IPS-20b (cell line): ENCODE data around the gene TSPEAR.

Source experiments
- H3K27ac ChIP-seq: one replicate; pipeline ENCODE4 v1.5.1; 2013; ENCODE audit warnings: low read length
- H3K27me3 ChIP-seq: 2 replicates; pipeline ENCODE4 v1.6.1; 2013; ENCODE audit warnings: mild to moderate bottlenecking, low read length, inconsistent platforms; ENCODE audit not compliant: insufficient read depth
- H3K36me3 ChIP-seq: 2 replicates; pipeline ENCODE4 v1.6.1; 2013; ENCODE audit warnings: low read depth, mild to moderate bottlenecking, inconsistent platforms, low read length, moderate library complexity; ENCODE audit not compliant: insufficient read depth
- H3K4me1 ChIP-seq: 2 replicates; pipeline ENCODE4 v1.6.1; 2013; ENCODE audit warnings: mild to moderate bottlenecking, control low read depth, inconsistent platforms, low read length, moderate library complexity; ENCODE audit not compliant: insufficient read depth
- H3K4me3 ChIP-seq: 2 replicates; pipeline ENCODE4 v1.5.1; 2013; ENCODE audit warnings: mild to moderate bottlenecking, low read length, inconsistent platforms
- H3K9ac ChIP-seq: 2 replicates; pipeline ENCODE4 v1.6.1; 2013; ENCODE audit warnings: low read depth, mild to moderate bottlenecking, inconsistent platforms, low read length, moderate library complexity
- H3K9me3 ChIP-seq: 2 replicates; pipeline ENCODE4 v1.6.1; 2013; ENCODE audit warnings: mild to moderate bottlenecking, low read depth, low read length, inconsistent platforms; ENCODE audit not compliant: insufficient read depth

The TSPEAR gene

DNA sequence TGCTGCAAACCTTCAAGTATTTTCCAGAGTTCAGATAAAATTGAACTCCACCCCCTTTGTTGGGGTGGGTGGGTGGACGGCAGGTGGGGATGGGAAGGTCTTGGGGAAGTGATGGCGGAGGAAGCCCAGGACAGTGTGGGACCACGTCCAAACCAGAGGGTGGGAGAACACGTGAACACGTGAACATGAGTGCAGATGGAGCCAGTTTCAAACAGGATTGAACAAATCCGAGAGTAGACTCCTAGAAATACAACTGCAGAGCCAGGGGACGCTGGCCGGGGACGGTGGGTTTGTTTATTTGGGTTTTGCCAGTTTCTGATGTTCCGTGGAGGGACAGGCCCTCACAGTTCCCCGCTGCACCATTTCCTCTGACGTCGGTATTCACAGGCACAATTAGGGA, 163.0 kb downstream of the TSPEAR start:
- peak overlapping the region; percentile 41 for H3K27ac ChIP-seq
- no peaks in the 10 kb centered on the region for H3K27me3 ChIP-seq
- H3K36me3 ChIP-seq, result no peaks in the 10 kb centered on the region
- H3K4me1 ChIP-seq, result peaks cover 13% of the 10 kb centered on the region; the same call in 1 of the 2 replicates
- no peak overlapping the region for H3K4me3 ChIP-seq
- peaks cover 10% of the 10 kb centered on the region; the same call in 1 of the 2 replicates for H3K9me3 ChIP-seq
- peak overlapping the region; percentile 74; the same call in 1 of the 2 replicates for H3K9ac ChIP-seq

DNA sequence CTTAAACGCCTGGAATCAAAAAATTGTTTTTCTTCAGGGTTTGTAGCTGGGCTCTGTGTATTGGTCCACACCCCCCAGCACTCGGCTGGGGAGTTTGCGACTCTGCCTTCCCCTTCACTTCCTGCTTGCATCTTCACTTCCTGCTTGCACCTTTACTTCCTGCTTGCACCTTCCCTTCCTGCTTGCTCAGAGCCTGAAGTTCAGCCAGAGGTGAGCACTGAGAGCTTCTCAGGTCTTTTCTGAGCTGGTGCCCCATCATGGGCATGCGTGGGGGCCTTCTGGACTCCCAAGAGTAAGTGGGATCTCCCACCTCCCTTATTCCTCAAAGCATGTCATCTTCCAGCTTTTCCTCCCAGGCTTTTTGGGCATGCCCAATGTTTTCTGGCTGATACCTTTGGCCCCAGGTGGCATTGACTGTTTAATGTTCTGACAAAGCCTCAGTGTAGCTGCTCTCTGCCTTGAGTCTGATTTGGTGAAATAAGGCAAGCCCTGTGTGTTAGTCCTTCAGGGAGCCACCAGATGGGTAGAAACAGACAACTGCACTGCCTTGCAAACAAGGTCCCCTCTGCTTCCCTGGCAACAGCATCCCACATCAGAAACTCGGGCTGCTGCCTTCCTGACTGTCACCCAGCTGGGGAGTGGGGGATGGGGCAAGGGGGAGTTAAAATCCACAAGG, 163.6 kb downstream of the TSPEAR start:
- Histone ChIP-seq H3K27me3 (no peaks in the 10 kb centered on the region), H3K27ac (no peak overlapping the region), H3K9ac (peak overlapping the region; percentile 22; the same call in 1 of the 2 replicates), H3K36me3 (no peaks in the 10 kb centered on the region), H3K4me1 (peaks cover 13% of the 10 kb centered on the region; the same call in 1 of the 2 replicates), H3K4me3 (no peak overlapping the region), H3K9me3 (peaks cover 14% of the 10 kb centered on the region; the same call in 1 of the 2 replicates)

DNA sequence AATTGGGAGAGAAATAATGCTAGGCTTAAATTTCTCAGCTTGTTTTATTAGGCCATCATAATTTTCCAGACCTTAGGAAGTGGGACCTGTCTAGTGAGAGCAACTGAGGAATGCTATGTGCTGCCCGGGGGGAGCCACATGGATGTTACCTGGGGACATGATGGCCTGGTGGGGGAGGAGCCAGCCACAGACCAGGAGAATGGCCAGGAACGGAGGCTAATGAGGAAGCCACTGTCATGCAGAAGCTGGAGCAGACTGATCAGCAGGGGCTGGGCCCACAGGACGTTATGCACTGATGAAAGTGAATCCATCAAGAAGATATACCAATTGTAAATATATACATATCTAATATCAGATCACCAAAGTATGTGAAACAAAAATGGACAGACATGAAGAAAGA, 166.8 kb downstream of the TSPEAR start:
- H3K36me3 ChIP-seq, result no peaks in the 10 kb centered on the region
- H3K27me3 ChIP-seq, result no peaks in the 10 kb centered on the region
- peaks cover 23% of the 10 kb centered on the region; the same call in 1 of the 2 replicates for H3K9me3 ChIP-seq
- no peak overlapping the region for H3K4me3 ChIP-seq
- H3K9ac ChIP-seq, result no peak overlapping the region
- H3K4me1 ChIP-seq, result peaks cover 13% of the 10 kb centered on the region; the same call in 1 of the 2 replicates
- H3K27ac ChIP-seq, result no peak overlapping the region

DNA sequence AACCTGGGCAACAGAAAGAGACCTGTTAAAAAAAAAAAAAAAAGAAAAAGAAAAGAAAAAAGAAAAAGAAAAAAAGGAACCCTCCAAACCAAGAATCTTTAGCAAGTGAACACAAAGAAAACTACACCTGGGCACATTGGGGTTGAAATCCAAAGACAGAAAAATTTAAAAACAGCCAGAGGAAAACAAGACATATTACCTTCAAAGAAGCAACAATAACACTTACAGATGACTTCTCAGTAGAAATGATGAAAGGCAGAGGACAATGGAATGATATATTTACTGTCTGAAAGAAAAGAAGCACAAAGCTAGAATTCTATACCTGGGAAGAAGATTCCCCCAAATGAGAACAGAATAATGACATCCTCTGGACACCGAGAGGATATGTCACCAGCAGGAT, 168.7 kb downstream of the TSPEAR start:
- no peaks in the 10 kb centered on the region for H3K36me3 ChIP-seq
- H3K27me3 ChIP-seq, result no peaks in the 10 kb centered on the region
- H3K4me3 ChIP-seq, result no peak overlapping the region
- no peak overlapping the region for H3K27ac ChIP-seq
- H3K4me1 ChIP-seq, result peaks cover under 1% of the 10 kb centered on the region; the same call in 1 of the 2 replicates
- H3K9me3 ChIP-seq, result peaks cover 23% of the 10 kb centered on the region; the same call in 1 of the 2 replicates
- no peak overlapping the region for H3K9ac ChIP-seq

DNA sequence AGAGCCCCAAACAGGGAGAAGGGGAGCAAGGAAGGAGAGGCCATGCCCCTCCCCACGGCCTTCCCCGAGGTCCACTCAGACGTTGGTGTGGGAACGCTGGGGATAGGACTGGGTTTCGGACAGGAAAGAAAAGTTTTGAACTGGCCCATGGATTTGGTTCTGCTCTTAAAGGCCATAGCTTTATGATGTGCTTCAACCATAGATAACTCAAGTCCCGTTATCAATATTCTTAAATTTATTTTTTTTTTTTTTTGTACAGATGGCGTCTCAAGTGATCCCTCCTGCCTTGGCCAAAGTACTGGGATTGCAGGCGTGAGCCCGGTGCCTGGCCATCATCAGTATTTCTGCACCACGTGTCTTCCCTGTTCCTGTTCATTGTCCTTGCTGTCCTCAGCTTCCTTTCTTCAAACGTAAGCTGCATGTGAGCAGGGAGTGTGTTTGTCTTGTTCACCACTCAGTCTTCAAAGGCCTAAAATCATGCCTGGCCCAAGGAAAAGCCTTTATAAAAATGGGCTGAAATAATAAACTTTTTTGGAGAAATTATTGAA, 170.6 kb downstream of the TSPEAR start:
- no peak overlapping the region for H3K4me3 ChIP-seq
- no peak overlapping the region for H3K27ac ChIP-seq
- no peak overlapping the region for H3K9ac ChIP-seq
- peaks cover 19% of the 10 kb centered on the region; the same call in 1 of the 2 replicates for H3K9me3 ChIP-seq
- H3K27me3 ChIP-seq, result no peaks in the 10 kb centered on the region
- H3K36me3 ChIP-seq, result no peaks in the 10 kb centered on the region
- H3K4me1 ChIP-seq, result no peaks in the 10 kb centered on the region

DNA sequence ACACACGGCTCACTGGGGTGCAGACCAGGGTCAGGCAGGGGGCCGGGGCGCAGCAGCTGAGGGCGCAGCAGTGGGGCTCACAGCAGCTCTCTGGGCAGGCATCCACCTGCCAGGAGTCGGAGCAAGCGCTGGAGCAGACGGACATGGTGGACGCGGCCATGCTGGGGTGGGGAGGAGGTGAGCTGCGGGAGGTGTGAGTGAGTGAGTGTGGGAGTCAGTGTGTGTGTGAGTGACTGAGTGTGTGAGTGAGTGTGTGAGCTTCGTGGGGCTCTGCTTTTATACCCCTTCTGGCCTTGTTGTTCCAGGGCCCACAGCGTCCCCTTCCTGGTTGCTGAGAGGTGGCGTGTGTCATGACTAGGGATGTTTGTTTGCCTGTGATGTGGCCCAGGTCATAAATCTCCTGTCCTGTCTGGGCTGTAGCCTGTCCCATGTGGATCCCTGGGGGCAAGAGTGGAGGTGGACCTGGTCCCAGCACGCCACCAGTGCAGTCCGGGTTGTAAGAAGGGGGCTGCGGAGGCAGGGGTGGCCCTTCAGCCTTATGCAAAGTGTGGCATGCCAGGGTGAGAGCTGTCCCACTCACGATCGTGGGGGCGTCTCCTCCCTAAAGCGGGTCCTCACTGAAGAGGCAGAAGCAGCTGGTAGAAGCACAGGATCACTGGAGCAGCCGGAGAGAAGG, 171.2 kb downstream of the TSPEAR start, which contains the start of gene KRTAP10-1:
Gene KRTAP10-1 (minus strand): TSS at position 205 of the 676 bp plus-strand sequence. CDS start 45 bp downstream, at position 160.
- Histone ChIP-seq H3K27me3 (no peaks in the 10 kb centered on the region), H3K4me1 (no peaks in the 10 kb centered on the region), H3K9me3 (peaks cover 19% of the 10 kb centered on the region; the same call in 1 of the 2 replicates), H3K4me3 (no peak within 1 kb of the TSS), H3K9ac (no peak within 1 kb of the TSS), H3K27ac (no peak within 1 kb of the TSS), H3K36me3 (no peaks in the 10 kb centered on the region)

DNA sequence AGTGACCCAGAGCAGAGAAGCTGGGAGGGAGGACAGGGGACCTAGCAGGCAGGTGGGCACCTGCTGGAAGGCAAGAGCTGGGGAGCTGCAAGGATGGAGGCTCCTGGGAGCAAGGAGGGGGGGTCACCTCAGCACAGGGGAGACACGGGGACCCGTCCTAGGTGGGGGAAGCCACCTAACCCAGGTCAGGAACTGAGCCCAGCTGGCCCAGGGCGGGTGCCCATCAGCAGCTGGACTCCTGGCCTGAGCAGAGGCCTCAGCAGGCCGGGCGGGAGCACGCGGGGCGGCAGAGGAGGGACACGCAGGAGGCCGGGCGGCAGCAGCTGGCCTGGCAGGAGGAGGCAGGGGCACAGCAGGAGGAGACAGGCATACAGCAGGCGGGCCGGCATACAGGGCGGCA, 172.3 kb downstream of the TSPEAR start:
- no peaks in the 10 kb centered on the region for H3K27me3 ChIP-seq
- peaks cover 19% of the 10 kb centered on the region; the same call in 1 of the 2 replicates for H3K9me3 ChIP-seq
- H3K9ac ChIP-seq, result no peak overlapping the region
- no peaks in the 10 kb centered on the region for H3K36me3 ChIP-seq
- H3K27ac ChIP-seq, result no peak overlapping the region
- no peaks in the 10 kb centered on the region for H3K4me1 ChIP-seq
- no peak overlapping the region for H3K4me3 ChIP-seq

DNA sequence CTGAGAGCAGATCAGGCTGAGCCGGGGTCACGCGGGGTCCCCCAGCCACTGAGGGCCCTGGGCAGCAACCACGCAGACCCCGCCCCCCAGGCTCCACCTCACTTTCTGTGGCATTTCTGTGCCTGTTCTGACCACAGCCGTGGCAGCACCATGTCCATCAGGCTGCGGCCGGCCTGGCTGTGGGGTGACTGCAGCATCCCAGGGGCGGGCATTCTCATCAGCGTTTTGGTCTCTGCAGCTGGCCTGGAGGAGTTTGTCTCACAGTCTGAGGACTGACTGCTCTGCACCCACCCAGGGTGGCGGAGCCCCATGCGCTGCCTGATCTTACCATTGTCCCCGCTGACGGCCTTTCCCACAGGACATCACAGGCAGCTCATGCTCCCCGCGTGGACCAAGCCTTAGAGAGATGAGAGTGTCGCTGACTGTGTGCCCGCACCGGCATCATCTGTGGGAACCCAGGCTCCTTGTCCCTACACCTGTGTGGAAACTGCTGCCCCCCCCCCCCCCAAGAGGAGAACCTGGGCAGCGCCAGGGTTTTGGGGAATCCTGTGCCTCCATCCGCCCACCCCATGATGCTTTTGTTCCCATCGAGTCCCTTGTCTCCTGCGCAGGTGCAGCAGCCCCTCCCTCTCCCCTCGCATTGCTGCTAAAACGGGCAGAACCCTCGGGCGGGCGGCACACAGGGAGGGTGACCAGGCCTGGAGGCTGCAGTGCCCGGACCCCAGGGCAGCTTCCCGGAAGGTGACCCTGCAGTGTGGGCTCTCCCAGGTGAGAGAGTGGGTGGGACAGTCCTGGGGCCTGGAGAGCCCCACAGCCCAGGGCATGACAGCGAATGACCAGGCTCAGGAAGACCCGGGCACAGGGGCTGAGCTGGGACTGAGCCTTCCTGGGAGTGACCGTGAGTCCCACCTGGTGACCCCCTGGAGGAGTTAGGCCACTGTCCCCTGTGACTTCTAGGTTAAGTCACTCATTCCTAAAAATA, 173.2 kb downstream of the TSPEAR start:
- no peak overlapping the region for H3K27ac ChIP-seq
- H3K9ac ChIP-seq, result no peak overlapping the region
- H3K9me3 ChIP-seq, result peaks cover 13% of the 10 kb centered on the region; the same call in 1 of the 2 replicates
- no peaks in the 10 kb centered on the region for H3K27me3 ChIP-seq
- no peaks in the 10 kb centered on the region for H3K36me3 ChIP-seq
- no peak overlapping the region for H3K4me3 ChIP-seq
- H3K4me1 ChIP-seq, result no peaks in the 10 kb centered on the region

DNA sequence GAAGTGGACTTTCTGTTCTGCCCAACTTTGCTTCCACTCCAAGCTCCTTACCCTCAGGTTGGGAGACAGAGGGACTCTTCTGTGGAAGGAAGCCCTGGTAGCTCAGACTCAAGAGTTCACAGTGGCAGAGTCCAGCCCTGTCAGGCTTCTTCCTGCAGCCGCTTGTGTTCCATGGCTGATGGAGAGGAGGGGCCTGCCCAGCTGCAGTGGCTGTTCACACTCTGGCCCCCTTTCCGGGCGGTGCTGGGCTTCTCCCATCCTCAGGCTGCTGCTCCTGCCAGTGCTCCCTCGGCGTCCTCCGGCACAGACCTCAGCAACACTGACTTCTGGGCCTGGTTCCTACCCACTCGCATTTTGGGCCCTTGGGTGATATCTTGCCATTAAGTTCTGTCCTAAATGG, 175.4 kb downstream of the TSPEAR start:
- Histone ChIP-seq H3K9ac (no peak overlapping the region), H3K9me3 (no peaks in the 10 kb centered on the region), H3K27me3 (no peaks in the 10 kb centered on the region), H3K4me3 (no peak overlapping the region), H3K4me1 (no peaks in the 10 kb centered on the region), H3K27ac (no peak overlapping the region), H3K36me3 (no peaks in the 10 kb centered on the region)

DNA sequence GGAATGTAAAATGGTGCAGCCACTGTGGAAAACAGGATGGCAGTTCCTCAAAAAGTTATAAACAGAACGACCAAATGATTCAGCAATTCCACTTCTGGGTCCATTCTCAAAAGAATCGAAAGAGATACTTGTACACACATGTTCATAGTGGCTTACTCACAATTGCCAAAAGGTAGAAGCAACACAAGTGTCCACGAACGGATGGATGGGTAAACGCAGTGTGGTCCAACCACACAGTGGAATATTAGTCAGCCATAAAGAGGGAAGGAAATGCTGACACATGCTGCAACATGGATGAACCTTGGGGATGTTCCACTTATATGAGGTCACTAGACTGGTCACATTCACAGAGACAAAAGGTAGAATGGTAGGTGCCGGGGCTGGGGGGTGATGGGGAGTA, 176.7 kb downstream of the TSPEAR start:
- no peaks in the 10 kb centered on the region for H3K36me3 ChIP-seq
- H3K9ac ChIP-seq, result no peak overlapping the region
- H3K27me3 ChIP-seq, result no peaks in the 10 kb centered on the region
- no peaks in the 10 kb centered on the region for H3K4me1 ChIP-seq
- H3K4me3 ChIP-seq, result no peak overlapping the region
- no peak overlapping the region for H3K27ac ChIP-seq
- no peaks in the 10 kb centered on the region for H3K9me3 ChIP-seq
